OCI-LY1 (cell line): Measurements from ENCODE around the gene TSPAN32.

Experiments
- H2AFZ ChIP-seq: fragments of 200-600 bp; sonication (generic), shearing (Covaris generic); 2 replicates; pipeline ENCODE4 v1.6.0; 2014; ENCODE audit warnings: antibody characterized with exemption, mild to moderate bottlenecking, low read length
- H3F3A ChIP-seq: fragments of 200-600 bp; sonication (generic), shearing (Covaris generic); 2 replicates; pipeline ENCODE4 v1.6.0; 2014; ENCODE audit warnings: mild to moderate bottlenecking, antibody characterized with exemption, low read length, moderate library complexity; ENCODE audit not compliant: insufficient read depth
- H3K27ac ChIP-seq: fragments of 200-600 bp; sonication (generic); 2 replicates; pipeline ENCODE4 v1.5.1; 2014; ENCODE audit warnings: low read length, mixed run types, mild to moderate bottlenecking, low read depth; ENCODE audit not compliant: poor library complexity, severe bottlenecking
- H3K27me3 ChIP-seq: fragments of 200-600 bp; sonication (generic); 2 replicates; pipeline ENCODE4 v1.6.0; 2014; ENCODE audit warnings: antibody characterized with exemption, mild to moderate bottlenecking, low read length, moderate library complexity; ENCODE audit not compliant: insufficient read depth
- H3K36me3 ChIP-seq: fragments of 200-600 bp; sonication (generic); 2 replicates; pipeline ENCODE4 v1.6.1; 2014; ENCODE audit warnings: mild to moderate bottlenecking, antibody characterized with exemption, low read length, moderate library complexity, mixed read lengths; ENCODE audit not compliant: insufficient read depth
- H3K4me1 ChIP-seq: fragments of 200-600 bp; sonication (generic); 2 replicates; pipeline ENCODE4 v1.5.1; 2014; ENCODE audit warnings: mild to moderate bottlenecking, low read length, moderate library complexity; ENCODE audit not compliant: insufficient read depth, severe bottlenecking
- H3K4me2 ChIP-seq: fragments of 200-600 bp; sonication (generic), shearing (Covaris generic); 2 replicates; pipeline ENCODE4 v1.6.1; 2014; ENCODE audit warnings: low read length
- H3K4me3 ChIP-seq: fragments of 200-600 bp; sonication (generic); 2 replicates; pipeline ENCODE4 v1.5.1; 2014; ENCODE audit warnings: low read length, low read depth, mild to moderate bottlenecking, mixed read lengths; ENCODE audit not compliant: poor library complexity, severe bottlenecking
- H3K79me2 ChIP-seq: fragments of 200-600 bp; shearing (Covaris generic); 2 replicates; pipeline ENCODE4 v1.6.1; 2016; ENCODE audit warnings: mixed run types, low read length, mixed read lengths; ENCODE audit not compliant: insufficient read depth
- H3K9ac ChIP-seq: fragments of 200-600 bp; sonication (generic), shearing (Covaris generic); 2 replicates; pipeline ENCODE4 v1.6.1; 2014; ENCODE audit warnings: mild to moderate bottlenecking, low read length, mixed read lengths
- H3K9me2 ChIP-seq: fragments of 200-600 bp; sonication (generic), shearing (Covaris generic); 2 replicates; pipeline ENCODE4 v1.6.1; 2014; ENCODE audit warnings: low read depth, mild to moderate bottlenecking, low read length, mixed read lengths
- H3K9me3 ChIP-seq: fragments of 200-600 bp; shearing (Covaris generic); 2 replicates; pipeline ENCODE4 v1.6.1; 2014; ENCODE audit warnings: low read length, mixed read lengths
- H4K20me1 ChIP-seq: fragments of 200-600 bp; sonication (generic), shearing (Covaris generic); 2 replicates; pipeline ENCODE4 v1.6.0; 2016; ENCODE audit warnings: mild to moderate bottlenecking, low read length; ENCODE audit not compliant: insufficient read depth
- CTCF ChIP-seq: fragments of 200-600 bp; sonication (generic), shearing (Covaris generic); IDR thresholded peaks from 2 replicates; pipeline ENCODE4 v1.5.1; 2017; ENCODE audit warnings: mild to moderate bottlenecking, antibody characterized with exemption, low read length, moderate library complexity, mixed read lengths
- EZH2 ChIP-seq: fragments of 200-600 bp; sonication (generic), shearing (Covaris generic); IDR thresholded peaks from 2 replicates; pipeline ENCODE4 v1.8.0; 2017; ENCODE audit warnings: borderline replicate concordance, mixed run types, mild to moderate bottlenecking, antibody characterized with exemption, low read length, moderate library complexity, mixed read lengths

TSPAN32 gene

GRCh38 chr11:2268729-2269600 is 32.8 kb upstream of the TSPAN32 start:
- Histone ChIP-seq H2AFZ (no peak overlapping the region), H3K36me3 (no peaks in the 10 kb centered on the region), H3K9me3 (no peaks in the 10 kb centered on the region), H3K27ac (no peak overlapping the region), H4K20me1 (no peaks in the 10 kb centered on the region), H3K27me3 (no peaks in the 10 kb centered on the region), H3K9me2 (no peaks in the 10 kb centered on the region), H3K9ac (no peak overlapping the region), H3K4me3 (no peak overlapping the region), H3K4me2 (no peak overlapping the region), H3K79me2 (no peaks in the 10 kb centered on the region), H3K4me1 (no peaks in the 10 kb centered on the region), H3F3A (no peaks in the 10 kb centered on the region)
- TF ChIP-seq CTCF, result no peak
- no peak for TF ChIP-seq EZH2

GRCh38 chr11:2269601-2270321 is 32.1 kb upstream of the TSPAN32 start:
- no peaks in the 10 kb centered on the region for H3K79me2 ChIP-seq
- TF ChIP-seq CTCF (no peak), EZH2 (no peak)
- H3K27me3 ChIP-seq, result no peaks in the 10 kb centered on the region
- no peak overlapping the region for H3K9ac ChIP-seq
- no peaks in the 10 kb centered on the region for H3K36me3 ChIP-seq
- H3F3A ChIP-seq, result no peaks in the 10 kb centered on the region
- no peak overlapping the region for H3K4me2 ChIP-seq
- H2AFZ ChIP-seq, result no peak overlapping the region
- H3K9me3 ChIP-seq, result no peaks in the 10 kb centered on the region
- H4K20me1 ChIP-seq, result no peaks in the 10 kb centered on the region
- H3K4me1 ChIP-seq, result no peaks in the 10 kb centered on the region
- no peak overlapping the region for H3K27ac ChIP-seq
- no peaks in the 10 kb centered on the region for H3K9me2 ChIP-seq
- no peak overlapping the region for H3K4me3 ChIP-seq

GRCh38 chr11:2270322-2271076 is 31.3 kb upstream of the TSPAN32 start, which contains the start of gene ASCL2:
Gene ASCL2, minus strand, starts transcription at chr11:2270588. Its CDS starts 256 bp downstream, at chr11:2270332.
- Histone ChIP-seq H2AFZ (no peak within 1 kb of the TSS), H3K9me3 (no peaks in the 10 kb centered on the region), H3K4me3 (no peak within 1 kb of the TSS), H4K20me1 (no peaks in the 10 kb centered on the region), H3K9ac (no peak within 1 kb of the TSS), H3K36me3 (no peaks in the 10 kb centered on the region), H3K27me3 (0 out of 2 replicates have a peak, but pooled peaks cover 4% of the 10 kb centered on the region), H3K9me2 (no peaks in the 10 kb centered on the region), H3F3A (no peaks in the 10 kb centered on the region), H3K27ac (no peak within 1 kb of the TSS), H3K4me1 (no peaks in the 10 kb centered on the region), H3K4me2 (no peak within 1 kb of the TSS), H3K79me2 (no peaks in the 10 kb centered on the region)
- TF ChIP-seq CTCF, result no peak
- no peak for TF ChIP-seq EZH2
